ENCODE data around the gene TBCCD1. TPM values are rescaled to one million over a fixed set of nuclear protein-coding genes. Genes with fewer than 3 reads are reported as not detected.

Gene TBCCD1
- total RNA-seq, result 19.3 and 28.2 TPM in 2 replicates

- peak; percentile 95 for DNase-seq
Observed at GRCh38 chr3:186567072-186567921, at the start of gene TBCCD1. Gene TBCCD1, minus strand, starts transcription at chr3:186567339. Its CDS starts 3,010 bp downstream, at chr3:186564329.

- DNase-seq, result no peak
Observed at GRCh38 chr3:186616299-186616617, 49.1 kb upstream of the TBCCD1 start.

- DNase-seq, result peak; percentile 86
Observed at GRCh38 chr3:186614597-186615483, 47.7 kb upstream of the TBCCD1 start.

GRCh38 chr3:186614266-186614596 is 47.1 kb upstream of the TBCCD1 start:
- DNase-seq, result no peak

GRCh38 chr3:186613637-186614265 is 46.6 kb upstream of the TBCCD1 start:
- peak; percentile 14 for DNase-seq

- DNase-seq, result no peak
Observed at GRCh38 chr3:186612721-186613636, 45.8 kb upstream of the TBCCD1 start, which contains the start of gene AHSG. Gene AHSG, plus strand, starts transcription at chr3:186613060. Its CDS starts 82 bp downstream, at chr3:186613142.

- no peak for DNase-seq
Observed at GRCh38 chr3:186612065-186612464, 44.9 kb upstream of the TBCCD1 start.

GRCh38 chr3:186609247-186609868 is 42.2 kb upstream of the TBCCD1 start:
- peak; percentile 26 for DNase-seq

- DNase-seq, result no peak
Observed at GRCh38 chr3:186608624-186609215, 41.6 kb upstream of the TBCCD1 start.

- DNase-seq, result no peak
Observed at GRCh38 chr3:186605561-186606545, 38.7 kb upstream of the TBCCD1 start.

- no peak for DNase-seq
Observed at GRCh38 chr3:186605078-186605477, 37.9 kb upstream of the TBCCD1 start.

- no peak for DNase-seq
Observed at GRCh38 chr3:186603159-186603558, 36.0 kb upstream of the TBCCD1 start.

GRCh38 chr3:186600896-186601295 is 33.8 kb upstream of the TBCCD1 start:
- no peak for DNase-seq

- no peak for DNase-seq
Observed at GRCh38 chr3:186599785-186600166, 32.6 kb upstream of the TBCCD1 start.

- no peak for DNase-seq
Observed at GRCh38 chr3:186599142-186599784, 32.1 kb upstream of the TBCCD1 start.

- no peak for DNase-seq
Observed at GRCh38 chr3:186598794-186599141, 31.6 kb upstream of the TBCCD1 start.

GRCh38 chr3:186598108-186598784 is 31.1 kb upstream of the TBCCD1 start:
- no peak for DNase-seq

GRCh38 chr3:186596568-186597287 is 29.6 kb upstream of the TBCCD1 start:
- no peak for DNase-seq
